Measurements from ENCODE around the gene PEF1. TPM values are rescaled to one million over a fixed set of nuclear protein-coding genes. Genes with fewer than 3 reads are reported as not detected.

PEF1 gene
- total RNA-seq, 1 donor from 2014 or later: 38.9 TPM

DNA sequence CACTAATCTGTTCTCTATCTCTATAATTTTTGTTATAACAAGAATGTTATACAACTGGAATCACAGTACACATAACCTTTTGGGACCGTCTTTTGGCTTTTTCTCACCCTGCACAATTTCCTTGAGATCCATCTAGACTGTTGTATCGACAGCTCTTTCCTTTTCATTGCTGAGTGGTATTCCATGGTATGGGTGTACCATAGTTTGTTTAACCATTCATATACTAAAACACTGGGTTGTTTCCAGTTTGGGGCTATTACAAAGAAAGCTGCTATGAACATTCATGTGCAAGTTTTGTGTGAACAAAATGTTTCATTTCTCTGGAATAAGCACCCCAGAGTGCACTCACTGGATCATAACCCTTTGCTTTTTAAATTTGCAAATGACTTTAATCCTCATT is 42.6 kb downstream of the PEF1 start:
- no peak overlapping the region for H3K27ac Mint-ChIP-seq (ENCODE audit: unreplicated experiment)
- peaks cover 4% of the 10 kb centered on the region for H3K4me1 Mint-ChIP-seq (ENCODE audit: low read depth, unreplicated experiment)
- no peak overlapping the region for H3K4me3 Mint-ChIP-seq (ENCODE audit: unreplicated experiment)
- TF ChIP-seq, protein P1, sequence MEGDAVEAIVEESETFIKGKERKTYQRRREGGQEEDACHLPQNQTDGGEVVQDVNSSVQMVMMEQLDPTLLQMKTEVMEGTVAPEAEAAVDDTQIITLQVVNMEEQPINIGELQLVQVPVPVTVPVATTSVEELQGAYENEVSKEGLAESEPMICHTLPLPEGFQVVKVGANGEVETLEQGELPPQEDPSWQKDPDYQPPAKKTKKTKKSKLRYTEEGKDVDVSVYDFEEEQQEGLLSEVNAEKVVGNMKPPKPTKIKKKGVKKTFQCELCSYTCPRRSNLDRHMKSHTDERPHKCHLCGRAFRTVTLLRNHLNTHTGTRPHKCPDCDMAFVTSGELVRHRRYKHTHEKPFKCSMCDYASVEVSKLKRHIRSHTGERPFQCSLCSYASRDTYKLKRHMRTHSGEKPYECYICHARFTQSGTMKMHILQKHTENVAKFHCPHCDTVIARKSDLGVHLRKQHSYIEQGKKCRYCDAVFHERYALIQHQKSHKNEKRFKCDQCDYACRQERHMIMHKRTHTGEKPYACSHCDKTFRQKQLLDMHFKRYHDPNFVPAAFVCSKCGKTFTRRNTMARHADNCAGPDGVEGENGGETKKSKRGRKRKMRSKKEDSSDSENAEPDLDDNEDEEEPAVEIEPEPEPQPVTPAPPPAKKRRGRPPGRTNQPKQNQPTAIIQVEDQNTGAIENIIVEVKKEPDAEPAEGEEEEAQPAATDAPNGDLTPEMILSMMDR (IDR thresholded peaks at IDR 0.05; ENCODE audit: partially characterized antibody, unreplicated experiment): no peak
- H3K27me3 Mint-ChIP-seq (ENCODE audit: unreplicated experiment): no peaks in the 10 kb centered on the region
- no peak for DNase-seq
- no peaks in the 10 kb centered on the region for H3K9me3 Mint-ChIP-seq (ENCODE audit: unreplicated experiment)
- no peaks in the 10 kb centered on the region for H3K36me3 Mint-ChIP-seq (ENCODE audit: unreplicated experiment)

DNA sequence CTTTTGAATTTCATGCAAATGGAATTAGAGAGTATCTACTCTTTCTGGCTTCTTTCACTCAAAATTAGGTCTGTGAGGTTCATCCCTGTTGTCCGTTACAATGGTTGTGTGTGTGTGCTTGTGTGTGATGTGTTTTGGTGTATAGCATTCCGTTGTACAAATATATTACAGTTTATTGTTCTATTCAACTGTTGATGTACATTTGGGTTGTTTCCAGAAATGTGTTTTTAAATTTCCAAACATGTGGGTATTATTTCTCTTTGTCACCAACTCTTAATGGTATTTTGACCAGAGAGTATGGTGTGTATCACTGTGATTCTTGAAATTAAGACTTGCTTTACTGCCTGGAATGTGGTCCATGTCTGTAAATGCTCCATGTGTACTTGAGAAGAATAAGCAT is 44.0 kb downstream of the PEF1 start:
- Mint-ChIP-seq H3K36me3 (ENCODE audit: unreplicated experiment) (no peaks in the 10 kb centered on the region), H3K27me3 (ENCODE audit: unreplicated experiment) (no peaks in the 10 kb centered on the region), H3K9me3 (ENCODE audit: unreplicated experiment) (peaks cover 2% of the 10 kb centered on the region), H3K4me3 (ENCODE audit: unreplicated experiment) (no peak overlapping the region), H3K4me1 (ENCODE audit: low read depth, unreplicated experiment) (peaks cover 19% of the 10 kb centered on the region), H3K27ac (ENCODE audit: unreplicated experiment) (no peak overlapping the region)
- TF ChIP-seq, protein P1 (IDR thresholded peaks at IDR 0.05; ENCODE audit: partially characterized antibody, unreplicated experiment): no peak
- DNase-seq: no peak

DNA sequence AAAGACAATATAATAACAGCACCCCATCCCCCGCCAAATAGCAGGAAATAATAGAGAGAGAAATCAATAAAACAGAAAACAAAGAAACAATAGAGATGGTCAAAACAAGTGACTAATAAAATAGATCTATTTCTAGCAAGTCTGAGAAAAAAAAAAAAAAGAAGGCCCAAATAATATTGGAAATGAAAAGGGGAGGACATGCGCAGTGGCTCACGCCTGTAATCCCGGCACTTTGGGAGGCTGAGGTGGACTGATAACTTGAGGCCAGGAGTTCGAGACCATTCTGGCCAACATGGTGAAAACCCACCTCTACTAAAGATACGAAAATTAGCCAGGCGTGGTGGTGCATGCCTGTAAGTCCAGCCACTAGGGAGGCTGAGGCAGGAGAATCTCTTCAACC is 45.7 kb downstream of the PEF1 start:
- no peak for DNase-seq
- no peak overlapping the region for H3K4me3 Mint-ChIP-seq (ENCODE audit: unreplicated experiment)
- H3K9me3 Mint-ChIP-seq (ENCODE audit: unreplicated experiment): peaks cover 2% of the 10 kb centered on the region
- H3K27me3 Mint-ChIP-seq (ENCODE audit: unreplicated experiment): no peaks in the 10 kb centered on the region
- H3K27ac Mint-ChIP-seq (ENCODE audit: unreplicated experiment): no peak overlapping the region
- TF ChIP-seq, protein P1 (IDR thresholded peaks at IDR 0.05; ENCODE audit: partially characterized antibody, unreplicated experiment): no peak
- H3K36me3 Mint-ChIP-seq (ENCODE audit: unreplicated experiment): no peaks in the 10 kb centered on the region
- peaks cover 19% of the 10 kb centered on the region for H3K4me1 Mint-ChIP-seq (ENCODE audit: low read depth, unreplicated experiment)

DNA sequence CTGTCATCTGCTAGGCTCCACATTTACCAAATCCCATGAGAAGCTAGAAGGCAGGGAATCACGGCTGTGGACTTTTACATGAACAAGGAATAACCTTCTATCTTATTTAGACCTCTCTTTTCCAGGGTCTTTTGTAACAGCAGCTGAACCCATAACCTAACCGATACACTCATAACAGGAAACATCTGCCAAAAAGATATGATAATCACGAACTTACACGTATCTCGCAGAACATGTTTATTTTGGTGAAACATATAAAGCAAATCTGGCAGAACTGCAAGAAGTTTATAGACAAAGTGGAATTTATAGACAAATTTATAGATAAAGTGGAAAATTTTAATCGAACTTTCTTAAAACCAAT is 48.0 kb downstream of the PEF1 start:
- Mint-ChIP-seq H3K9me3 (ENCODE audit: unreplicated experiment) (peaks cover 2% of the 10 kb centered on the region), H3K4me3 (ENCODE audit: unreplicated experiment) (peak overlapping the region; percentile 39), H3K36me3 (ENCODE audit: unreplicated experiment) (no peaks in the 10 kb centered on the region), H3K27ac (ENCODE audit: unreplicated experiment) (peak overlapping the region; percentile 63), H3K4me1 (ENCODE audit: low read depth, unreplicated experiment) (peaks cover 19% of the 10 kb centered on the region), H3K27me3 (ENCODE audit: unreplicated experiment) (peaks cover 3% of the 10 kb centered on the region)
- TF ChIP-seq, protein P1 (IDR thresholded peaks at IDR 0.05; ENCODE audit: partially characterized antibody, unreplicated experiment): no peak
- DNase-seq: no peak

DNA sequence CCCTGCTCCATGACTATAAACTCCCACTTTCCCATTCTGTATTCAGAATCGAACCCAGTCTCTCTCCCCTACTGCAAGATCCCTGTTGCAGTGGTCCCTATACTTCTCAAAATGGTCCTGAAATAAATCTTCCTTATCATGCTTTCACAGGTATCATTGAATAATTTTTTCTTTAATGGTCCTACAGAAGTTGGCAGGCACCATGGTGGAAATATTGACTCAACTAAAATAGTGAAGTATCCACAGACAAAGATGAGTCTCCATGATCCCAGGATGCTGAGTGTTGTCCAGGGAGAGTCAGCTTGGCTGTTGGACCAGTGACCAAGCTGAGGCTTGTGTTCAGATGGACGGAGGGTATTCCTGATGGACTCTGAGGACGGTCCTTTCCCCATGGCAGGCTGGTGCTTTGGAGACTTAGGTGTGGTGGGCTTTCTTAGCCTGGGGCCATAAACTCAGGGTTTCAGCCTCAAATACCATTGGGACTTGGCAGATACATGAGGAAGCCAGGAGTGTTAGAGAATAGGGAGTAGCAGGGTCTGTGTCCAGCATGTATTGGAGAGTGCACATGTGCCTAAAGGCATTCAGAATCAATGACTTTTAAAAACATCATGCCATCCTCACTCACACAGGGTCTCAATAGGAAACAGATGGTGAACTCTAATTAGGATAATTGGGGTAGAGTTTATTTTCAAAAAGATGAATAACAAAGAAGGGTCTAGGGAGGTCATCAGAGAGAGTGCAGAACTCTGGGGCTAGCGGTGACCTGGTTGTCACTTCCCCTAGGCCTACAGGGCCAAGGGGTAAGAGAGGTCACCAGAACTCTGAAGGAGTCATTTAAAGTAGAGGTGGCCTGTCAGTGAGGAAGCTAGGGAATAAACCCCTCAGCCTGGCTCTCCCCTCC is 48.6 kb downstream of the PEF1 start:
- DNase-seq: no peak
- Mint-ChIP-seq H3K9me3 (ENCODE audit: unreplicated experiment) (peaks cover 2% of the 10 kb centered on the region), H3K4me3 (ENCODE audit: unreplicated experiment) (peak overlapping the region; percentile 4), H3K27ac (ENCODE audit: unreplicated experiment) (peak overlapping the region; percentile 63), H3K27me3 (ENCODE audit: unreplicated experiment) (peaks cover 3% of the 10 kb centered on the region), H3K4me1 (ENCODE audit: low read depth, unreplicated experiment) (peaks cover 19% of the 10 kb centered on the region), H3K36me3 (ENCODE audit: unreplicated experiment) (no peaks in the 10 kb centered on the region)
- TF ChIP-seq, protein P1 (IDR thresholded peaks at IDR 0.05; ENCODE audit: partially characterized antibody, unreplicated experiment): no peak

All from glutamatergic neuron (in vitro differentiated cells).